Ecto neural progenitor cell (in vitro differentiated cells): ENCODE results near the gene MMP21.

ENCODE experiments used
- DNase-seq: peaks from one replicate; pipeline ENCODE4 v3.0.0-alpha.2; 2018; ENCODE audit warnings: low spot score

The MMP21 gene, protein sequence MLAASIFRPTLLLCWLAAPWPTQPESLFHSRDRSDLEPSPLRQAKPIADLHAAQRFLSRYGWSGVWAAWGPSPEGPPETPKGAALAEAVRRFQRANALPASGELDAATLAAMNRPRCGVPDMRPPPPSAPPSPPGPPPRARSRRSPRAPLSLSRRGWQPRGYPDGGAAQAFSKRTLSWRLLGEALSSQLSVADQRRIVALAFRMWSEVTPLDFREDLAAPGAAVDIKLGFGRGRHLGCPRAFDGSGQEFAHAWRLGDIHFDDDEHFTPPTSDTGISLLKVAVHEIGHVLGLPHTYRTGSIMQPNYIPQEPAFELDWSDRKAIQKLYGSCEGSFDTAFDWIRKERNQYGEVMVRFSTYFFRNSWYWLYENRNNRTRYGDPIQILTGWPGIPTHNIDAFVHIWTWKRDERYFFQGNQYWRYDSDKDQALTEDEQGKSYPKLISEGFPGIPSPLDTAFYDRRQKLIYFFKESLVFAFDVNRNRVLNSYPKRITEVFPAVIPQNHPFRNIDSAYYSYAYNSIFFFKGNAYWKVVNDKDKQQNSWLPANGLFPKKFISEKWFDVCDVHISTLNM

DNA sequence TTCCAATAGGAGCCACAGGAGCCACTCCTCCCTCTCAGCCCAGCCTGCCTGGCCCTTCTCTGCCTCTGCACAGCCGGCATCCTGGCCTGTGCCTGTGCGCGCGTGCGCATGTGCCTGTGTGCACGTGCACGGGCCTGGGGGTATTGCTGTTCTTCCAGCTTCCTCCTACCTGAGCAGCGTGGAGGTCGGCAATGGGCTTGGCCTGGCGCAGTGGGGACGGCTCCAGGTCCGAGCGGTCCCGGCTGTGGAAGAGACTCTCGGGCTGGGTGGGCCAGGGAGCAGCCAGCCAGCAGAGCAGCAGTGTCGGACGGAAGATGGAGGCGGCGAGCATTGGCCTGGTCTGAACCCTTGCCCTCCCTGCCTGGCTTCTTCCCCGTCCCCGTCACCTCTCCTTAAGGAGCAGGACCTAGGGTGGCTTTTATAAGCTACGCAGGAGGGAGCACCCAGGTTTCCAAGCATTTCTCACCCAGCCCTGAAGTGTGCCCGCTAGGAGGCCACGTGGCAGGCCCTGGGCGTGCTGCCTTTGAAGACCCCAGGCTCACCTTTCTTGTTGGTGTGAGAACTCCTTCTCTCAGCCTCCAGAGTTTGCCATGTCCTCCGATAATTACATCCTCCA is at the start of gene MMP21:
Gene MMP21 (minus strand): TSS at position 331 of the 616 bp plus-strand sequence. CDS start 0 bp downstream, at position 331.
- DNase-seq: no peak

DNA sequence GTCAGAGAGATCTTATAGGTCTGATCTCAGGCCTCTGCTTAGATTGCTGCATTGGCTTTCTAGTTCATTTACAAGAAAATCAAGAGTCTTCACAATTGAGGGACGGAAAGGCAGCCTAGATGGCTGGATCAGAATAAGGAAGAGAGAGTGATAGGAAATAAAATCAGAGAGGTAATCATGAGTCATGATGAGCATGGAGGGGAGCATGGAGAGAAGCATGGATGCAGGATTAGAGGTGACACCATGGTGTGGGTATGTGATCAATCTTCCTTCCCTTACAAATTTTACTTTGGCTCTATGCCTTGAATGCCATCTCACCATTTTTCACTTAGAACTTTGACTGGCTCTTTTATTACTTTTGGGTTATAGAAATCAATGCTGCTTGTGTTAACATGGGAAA is 49.1 kb upstream of the MMP21 start:
- DNase-seq: no peak

DNA sequence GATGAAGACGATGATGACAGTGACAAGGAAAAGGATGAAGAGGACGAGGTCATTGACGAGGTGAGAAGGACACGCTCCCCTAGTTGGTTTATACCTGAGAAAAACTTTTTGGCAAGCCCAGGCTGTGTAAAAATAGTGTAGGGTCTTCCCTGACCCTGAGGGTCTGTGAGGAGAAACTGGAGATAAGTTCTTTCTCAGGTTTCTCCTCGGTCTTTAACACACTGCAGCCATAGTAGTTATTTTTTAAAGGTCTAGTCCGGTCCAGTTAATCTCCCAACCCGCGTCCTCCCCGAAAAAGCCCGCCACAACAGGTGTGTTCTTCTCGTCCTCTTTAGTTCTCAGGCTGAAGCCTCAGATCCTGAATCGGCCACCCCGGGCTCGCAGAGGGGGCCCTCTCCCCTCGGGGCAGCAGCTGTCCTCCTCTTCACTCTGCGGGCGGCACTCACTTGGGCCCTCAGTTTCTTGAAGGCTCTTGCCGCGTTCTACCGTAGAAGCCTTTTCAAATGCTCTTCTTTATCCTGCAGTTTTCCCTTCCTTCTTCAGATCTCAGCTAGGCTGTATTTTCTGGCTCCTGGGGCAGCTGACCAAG is 48.1 kb upstream of the MMP21 start:
- peak; percentile 47 for DNase-seq

DNA sequence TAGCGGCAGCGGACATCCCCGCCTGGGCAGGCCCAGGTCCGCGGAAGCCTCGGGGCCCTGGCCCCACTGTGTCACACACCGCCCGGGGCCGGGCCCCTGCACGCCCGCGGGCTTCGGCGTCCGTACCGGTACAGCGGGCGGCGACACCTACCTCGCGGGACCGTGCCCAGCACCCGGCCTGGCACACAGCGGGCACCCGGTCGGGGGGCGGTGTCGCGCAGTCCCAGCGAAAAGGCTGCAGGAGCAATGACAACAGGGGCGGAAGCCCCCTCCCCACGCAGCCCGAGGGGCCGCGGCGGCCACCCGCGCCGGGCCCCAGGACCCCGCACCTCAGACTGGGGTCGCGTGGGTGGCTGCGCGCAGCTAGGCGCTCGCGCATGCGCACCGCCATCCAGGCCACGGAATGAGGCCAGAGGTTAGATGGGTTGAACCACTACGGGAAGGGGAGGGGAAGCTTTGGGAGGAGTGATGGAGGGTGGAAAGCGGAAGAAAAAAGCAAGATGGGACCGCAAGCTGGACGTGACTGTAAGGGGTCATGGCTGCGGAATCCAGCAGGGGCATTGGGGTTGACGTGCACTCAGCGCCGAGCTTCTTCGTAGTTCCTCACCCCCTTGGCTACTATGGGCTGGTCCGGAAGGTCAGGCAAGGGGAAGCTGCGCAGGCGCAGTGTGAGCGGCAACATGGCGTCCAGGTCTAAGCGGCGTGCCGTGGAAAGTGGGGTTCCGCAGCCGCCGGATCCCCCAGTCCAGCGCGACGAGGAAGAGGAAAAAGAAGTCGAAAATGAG is 47.4 kb upstream of the MMP21 start, which contains the start of the genes BCCIP and UROS:
Gene BCCIP (plus strand): TSS at position 669 of the 785 bp plus-strand sequence. CDS start 12 bp downstream, at position 681.
Gene UROS (minus strand): TSS at position 381 of the 785 bp plus-strand sequence. CDS start 6,759 bp downstream, outside the sequence.
- peak; percentile 94 for DNase-seq

DNA sequence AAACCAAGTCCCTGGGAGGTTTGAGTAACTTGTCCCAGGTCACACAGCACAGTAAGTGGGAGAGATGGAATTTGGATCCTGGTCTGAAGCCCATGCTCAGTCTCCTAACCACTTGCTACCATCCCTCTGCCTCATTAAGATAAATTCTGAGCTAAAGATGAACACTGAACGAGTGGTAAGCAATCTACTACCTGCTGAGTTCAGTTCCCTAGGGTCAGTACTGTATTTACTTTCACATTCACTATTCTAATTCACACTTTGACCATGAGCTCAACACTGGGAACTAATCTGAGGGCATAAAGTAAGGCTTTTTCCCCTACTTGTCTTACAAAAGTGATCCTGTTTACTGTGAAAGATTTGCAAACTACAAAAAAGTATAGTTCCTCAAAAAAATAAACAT is 45.1 kb upstream of the MMP21 start:
- DNase-seq: no peak

DNA sequence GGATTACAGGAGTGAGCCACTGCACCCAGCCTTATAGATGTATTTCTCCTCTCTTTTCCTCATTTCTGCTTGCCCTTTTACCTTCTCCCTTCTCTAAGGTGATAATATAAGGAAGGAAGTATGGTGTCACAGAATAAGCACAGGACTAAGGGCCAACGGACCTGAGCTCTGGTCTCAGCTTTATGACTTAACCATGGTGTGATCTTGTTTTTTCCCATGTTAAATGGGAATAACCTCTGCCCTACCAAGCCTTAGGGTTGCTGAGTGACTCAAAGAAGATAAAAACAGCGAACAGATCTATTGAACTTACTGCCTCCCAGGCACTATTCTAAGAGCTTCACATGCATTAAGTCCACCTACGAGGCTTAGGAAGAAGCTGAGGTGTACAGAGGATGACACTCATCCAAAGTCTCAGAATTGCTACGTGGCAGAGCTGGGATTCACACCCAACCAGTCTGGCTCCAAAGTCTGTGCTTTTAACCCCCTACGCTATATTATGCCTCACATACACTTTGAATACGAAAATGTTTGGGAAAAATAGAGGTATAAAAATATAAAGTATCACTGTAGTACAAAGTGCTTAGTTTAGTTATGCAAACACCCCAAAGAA is 41.8 kb upstream of the MMP21 start:
- no peak for DNase-seq

DNA sequence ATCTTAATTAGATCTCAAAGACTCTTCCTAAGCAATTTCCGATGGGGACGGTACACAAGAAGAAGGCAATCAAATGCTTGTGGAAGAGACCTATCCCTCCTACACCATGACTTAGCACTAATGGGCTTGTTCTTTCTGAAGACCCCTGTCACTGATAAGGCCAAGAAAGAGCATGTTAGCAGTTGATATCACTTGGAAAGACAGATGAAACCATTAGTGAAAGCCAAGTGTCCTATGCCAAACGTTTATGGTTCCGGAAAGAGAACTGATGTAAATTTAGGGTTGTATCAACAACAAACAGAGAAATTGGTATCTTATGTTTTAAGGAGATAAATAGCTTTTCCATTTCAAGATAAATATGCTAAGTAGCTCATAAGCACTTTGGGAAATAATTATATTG is 40.9 kb upstream of the MMP21 start:
- DNase-seq: no peak

DNA sequence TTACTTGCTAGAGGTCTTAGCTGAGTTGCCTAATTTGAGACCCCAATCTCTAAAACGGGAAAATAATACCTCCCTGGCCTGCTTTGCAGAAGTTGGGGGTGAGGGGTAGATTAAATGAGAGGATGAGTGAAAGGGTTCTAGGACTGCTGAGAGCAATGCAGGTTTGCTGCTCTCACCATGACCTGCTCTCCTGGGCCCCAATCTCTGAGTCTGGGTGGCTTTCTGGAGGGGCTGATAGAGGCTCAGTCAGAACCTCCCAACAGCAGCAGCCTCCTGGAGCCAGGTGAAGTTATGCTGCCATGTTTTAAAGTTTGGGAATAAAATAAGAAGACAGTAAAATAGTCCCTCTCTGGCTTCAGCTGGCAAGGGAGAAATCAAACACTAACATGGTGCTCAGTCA is 40.1 kb upstream of the MMP21 start:
- DNase-seq: no peak

DNA sequence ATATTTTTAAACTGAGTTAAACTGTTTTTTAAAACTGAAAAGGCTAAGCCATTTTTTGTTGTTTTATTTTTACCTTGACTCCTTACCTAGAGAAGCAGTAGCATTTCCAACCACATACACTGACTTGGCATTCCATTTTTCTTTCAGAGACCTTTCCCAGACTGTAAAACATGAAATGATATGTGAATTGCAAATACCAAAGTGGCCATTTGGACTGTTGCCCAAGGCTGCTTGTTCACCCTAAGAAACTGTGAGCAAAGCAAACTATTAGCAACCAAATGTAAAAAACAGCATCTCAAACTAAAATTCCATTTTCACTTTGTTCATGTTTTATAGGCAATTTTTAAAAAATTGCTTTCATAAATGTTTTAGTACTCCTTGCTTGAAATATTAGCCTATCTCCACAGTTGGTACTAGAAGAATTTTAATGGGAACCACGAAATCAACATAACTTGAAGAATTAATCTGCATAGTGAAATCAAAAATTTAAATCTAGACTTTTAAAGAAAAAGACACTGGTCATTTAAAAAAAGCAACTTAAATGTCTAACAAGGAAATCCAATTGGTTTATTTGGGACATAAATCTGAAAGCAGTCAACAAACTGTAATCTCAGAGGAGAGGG is 36.6 kb upstream of the MMP21 start:
- DNase-seq: no peak

DNA sequence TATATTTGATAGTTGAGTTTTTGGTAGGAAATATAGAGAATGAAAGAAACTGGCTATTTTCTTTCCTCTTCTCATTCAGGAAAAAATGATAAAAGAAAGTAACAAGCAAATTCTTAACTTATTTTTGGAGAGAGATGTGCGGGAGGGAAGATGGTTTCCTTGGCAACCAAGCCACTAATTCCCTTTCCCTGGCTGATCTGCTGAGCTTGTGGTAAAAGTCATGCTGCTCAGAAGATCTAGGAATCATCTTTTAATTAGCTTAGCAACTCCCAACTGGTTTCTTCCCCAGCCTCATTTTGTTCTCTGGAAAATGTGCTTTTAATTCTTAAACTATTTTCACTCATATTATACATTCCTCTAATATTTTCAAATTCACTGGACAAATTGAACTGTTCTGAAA is 35.6 kb upstream of the MMP21 start:
- DNase-seq: no peak

DNA sequence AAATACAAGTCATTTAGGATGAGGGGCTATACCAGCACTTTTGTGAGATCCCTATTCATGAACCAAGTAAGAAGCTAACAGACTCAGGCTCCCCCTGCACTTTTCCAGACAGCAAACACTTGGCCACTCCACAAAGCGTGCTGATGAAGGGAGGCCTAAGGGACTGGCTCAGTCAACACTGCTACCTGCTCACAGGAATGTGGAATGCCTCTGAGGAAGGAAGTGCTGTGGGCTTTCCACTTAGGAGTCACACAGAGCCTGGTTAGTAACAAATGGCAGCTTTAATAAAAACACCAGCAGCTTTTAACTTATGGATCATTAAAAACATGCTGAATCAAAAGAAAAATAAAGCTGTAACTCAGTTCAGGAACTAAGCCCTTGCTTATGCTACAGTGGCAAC is 32.4 kb upstream of the MMP21 start:
- DNase-seq: no peak

DNA sequence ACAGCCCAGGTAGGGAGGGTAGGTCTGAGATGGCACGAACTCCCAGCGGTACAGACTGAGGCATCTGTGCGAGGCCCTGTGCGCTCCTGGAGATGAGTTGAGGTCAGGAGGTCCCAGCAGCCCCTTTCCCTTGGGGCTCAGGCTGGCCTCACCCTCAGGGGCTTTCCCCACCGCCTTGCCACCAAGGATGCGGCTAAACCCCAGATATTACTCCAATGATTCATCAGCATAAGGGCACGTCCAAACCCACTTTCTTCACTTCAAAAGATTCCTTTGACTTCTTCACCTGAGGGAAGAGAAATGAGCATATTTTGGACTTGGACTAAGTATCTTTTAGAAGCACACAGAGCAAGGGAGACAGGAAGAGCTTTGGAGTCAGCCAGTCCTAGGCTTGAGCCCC is 27.1 kb upstream of the MMP21 start:
- no peak for DNase-seq

DNA sequence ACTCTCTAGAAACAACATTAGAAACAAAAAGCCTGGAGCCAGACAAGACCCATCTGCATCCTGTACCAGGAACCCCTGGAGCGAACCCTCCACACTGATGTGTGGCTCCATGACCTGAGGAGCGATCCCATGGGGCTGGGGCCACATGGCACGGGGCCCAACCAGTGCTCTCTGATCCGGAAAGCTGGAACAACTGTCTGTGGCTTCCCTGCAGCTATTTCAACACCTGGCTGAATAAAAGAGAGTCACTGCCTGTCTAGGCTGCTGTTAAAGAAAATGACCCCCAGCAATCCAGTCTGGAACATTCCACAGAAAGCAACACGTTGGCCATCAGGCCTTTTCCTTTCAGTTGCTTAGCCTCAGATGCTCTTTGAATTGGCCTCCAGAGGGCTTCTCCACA is 26.5 kb upstream of the MMP21 start:
- DNase-seq: no peak

DNA sequence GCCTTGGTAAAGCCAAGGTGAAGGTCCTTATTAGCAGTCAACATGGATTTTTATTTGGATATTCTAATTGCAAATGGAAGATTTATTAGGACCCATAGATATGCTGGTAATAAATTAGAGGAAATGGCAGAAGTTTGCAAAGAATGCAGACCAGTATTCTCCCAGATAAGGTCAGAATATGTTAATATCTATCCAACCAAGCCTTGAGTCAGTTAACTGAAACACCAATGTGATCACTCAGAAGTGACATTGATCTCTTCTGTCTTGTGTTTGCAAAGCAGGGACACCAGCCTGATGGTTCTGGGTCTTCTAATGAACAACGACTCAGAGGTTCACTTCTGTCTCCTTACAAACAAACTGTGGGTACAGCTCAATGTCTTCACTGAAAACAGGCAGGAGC is 26.0 kb upstream of the MMP21 start:
- DNase-seq: no peak

DNA sequence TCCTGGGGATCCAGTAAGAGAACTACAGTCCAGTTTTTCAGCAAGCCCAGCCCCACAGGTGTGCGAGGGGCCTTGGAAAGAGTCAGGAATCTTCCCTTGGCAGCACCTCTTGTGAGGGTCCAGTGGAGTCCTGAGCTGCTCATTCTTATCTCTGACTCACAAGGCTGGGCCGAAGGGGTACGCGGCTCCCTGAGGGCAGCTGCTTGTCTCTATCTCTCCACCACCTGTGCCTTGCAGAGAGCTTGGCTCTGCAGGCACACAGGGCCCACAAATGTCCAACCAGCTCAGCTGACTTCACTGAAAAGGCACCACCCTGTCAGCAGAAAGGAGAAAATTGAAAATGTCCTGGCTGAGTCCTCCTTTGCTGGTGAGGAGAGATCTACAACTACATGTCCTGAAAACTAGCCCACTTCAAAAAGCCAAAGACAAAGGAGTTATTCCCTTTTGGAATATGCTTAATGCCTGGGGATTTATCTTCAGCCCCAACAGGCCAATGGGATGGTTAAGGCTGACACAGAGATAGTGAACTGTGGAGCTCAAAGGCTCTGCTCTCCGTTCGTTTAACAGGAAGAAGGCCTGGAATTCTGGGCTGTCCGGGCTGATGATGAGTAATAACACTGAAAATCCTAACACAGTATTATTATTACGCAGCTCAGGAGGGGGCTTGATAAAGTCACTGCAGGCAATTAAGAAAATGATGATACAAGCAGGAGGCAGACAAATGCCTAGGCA is 24.0 kb upstream of the MMP21 start:
- DNase-seq: no peak

DNA sequence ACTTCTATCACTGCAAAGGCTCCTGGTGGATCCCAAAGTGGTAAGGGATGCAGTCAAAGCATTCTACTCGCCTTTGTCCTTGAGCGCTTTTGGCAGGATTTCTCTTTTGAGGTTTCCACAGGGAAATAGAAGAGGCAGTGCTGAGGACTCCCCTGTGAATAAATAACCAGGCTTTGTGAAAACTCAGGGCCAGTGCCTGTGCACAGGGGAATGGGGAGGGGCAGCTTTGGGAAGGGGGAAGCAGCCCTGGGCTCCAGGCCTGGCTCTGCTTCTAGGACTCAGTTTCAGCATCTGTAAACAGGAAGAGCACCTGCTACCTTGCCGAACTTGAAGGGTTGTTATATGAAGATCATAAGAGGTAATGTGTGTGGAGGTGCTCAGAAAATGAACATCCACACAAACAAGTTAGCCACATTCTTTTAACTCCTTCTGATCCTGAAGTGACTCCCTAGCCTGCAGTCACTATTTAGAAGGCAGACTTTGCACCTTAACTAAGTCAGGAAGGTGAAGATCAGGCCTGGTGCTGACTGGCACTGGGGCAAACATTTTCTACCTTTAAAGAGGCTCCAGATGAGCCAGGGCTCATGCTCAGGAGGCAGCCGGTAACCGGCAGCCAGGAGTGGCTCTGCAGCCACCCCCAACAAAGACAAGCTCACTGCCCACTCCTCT is 22.5 kb upstream of the MMP21 start:
- DNase-seq: no peak

DNA sequence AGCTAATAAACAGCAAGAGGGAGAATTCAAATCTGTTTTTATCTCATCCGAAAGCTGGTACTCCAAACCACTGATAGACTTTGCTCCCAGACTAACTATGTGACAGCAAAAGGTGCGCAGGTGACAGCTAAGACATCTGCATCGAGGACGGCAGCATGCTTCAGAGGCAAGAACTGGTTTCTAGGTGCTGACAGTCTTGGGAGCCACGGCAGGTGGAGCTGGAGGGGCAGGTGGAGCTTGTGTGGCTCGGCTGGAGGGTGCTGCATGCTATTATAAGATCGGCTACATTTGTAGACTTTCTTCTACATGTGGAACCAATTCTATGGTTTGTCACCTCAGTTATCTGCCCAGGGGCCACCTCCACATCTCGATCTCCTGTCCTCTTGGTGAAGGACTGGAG is 21.8 kb upstream of the MMP21 start:
- DNase-seq: no peak

DNA sequence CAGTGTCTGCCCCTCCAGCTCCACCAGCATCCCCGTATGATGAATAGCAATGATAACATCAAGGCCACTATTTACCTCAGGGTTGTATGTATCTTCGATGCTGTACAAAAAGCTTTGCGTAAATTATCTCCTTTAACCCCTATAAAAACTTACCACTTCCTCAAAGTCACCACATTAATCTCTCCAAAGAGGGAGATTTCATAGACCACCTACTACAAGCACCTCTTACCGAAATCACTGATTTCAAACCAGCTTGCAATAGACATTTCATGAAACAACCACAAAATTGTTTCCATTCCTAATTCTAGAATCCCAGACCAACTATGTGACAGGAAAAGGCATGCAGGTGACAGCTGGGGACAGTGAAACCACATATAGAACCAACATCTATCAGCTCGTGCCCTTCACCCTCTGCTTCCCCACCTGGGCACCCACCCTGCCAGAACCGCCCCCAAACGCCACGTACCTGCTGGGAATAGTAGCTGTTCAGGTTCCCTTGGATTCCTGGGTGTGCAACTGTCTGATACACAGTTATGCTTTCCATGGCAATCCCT is 20.1 kb upstream of the MMP21 start:
- DNase-seq: no peak

DNA sequence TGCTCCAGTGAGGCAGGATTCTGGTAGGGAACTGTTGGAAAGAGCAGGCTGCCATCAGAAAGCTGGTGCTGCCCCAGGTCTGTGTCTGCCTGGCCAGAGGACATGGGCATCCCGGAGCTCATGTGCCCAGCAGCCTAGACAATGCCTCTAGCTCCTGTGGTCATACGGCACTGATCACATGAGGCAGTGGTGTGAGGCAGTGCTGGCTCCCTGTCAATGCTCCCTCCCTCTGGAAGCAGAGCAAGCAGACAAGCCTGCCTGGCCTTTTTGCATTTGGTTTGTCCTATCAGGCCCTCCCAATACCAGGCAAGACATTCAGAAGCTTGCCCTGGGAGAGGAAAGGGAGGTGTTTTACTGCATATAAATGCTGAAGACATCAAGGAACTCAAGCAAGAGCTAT is 19.5 kb upstream of the MMP21 start:
- no peak for DNase-seq
